WERI-Rb-1 (cell line): ENCODE measurements around the gene CCDC33.
A peak's percentile ranks its signal among the peaks of the same experiment; 100 is the strongest.

ENCODE experiments used
- DNase-seq: peaks from one replicate; pipeline ENCODE4 v3.0.0-alpha.2; 2020
- H3K27ac ChIP-seq: fragments of 250-450 bp; sonication (Bioruptor Pico); 2 replicates; pipeline ENCODE4 v1.5.1; 2020; ENCODE audit warnings: mild to moderate bottlenecking, moderate library complexity
- H3K27me3 ChIP-seq: fragments of 250-450 bp; sonication (Bioruptor Pico); 2 replicates; pipeline ENCODE4 v1.5.1; 2021; ENCODE audit warnings: mild to moderate bottlenecking, low read depth, moderate library complexity; ENCODE audit not compliant: insufficient read depth, severe bottlenecking
- H3K36me3 ChIP-seq: fragments of 250-450 bp; sonication (Bioruptor Pico); 2 replicates; pipeline ENCODE4 v1.5.1; 2020; ENCODE audit warnings: mild to moderate bottlenecking, moderate library complexity
- H3K4me3 ChIP-seq: 2 replicates; pipeline ENCODE4 v1.5.1; 2011; ENCODE audit warnings: low read depth, mild to moderate bottlenecking, control low read depth, low read length
- H3K9me3 ChIP-seq: fragments of 250-450 bp; sonication (Bioruptor Pico); 2 replicates; pipeline ENCODE4 v1.5.1; 2021; ENCODE audit warnings: mild to moderate bottlenecking, moderate library complexity; ENCODE audit not compliant: severe bottlenecking
- CTCF ChIP-seq: IDR thresholded peaks from 2 replicates; pipeline ENCODE4 v1.5.1; 2011; ENCODE audit warnings: low read depth, mild to moderate bottlenecking, control low read depth, inconsistent platforms, low read length

CCDC33 gene

DNA sequence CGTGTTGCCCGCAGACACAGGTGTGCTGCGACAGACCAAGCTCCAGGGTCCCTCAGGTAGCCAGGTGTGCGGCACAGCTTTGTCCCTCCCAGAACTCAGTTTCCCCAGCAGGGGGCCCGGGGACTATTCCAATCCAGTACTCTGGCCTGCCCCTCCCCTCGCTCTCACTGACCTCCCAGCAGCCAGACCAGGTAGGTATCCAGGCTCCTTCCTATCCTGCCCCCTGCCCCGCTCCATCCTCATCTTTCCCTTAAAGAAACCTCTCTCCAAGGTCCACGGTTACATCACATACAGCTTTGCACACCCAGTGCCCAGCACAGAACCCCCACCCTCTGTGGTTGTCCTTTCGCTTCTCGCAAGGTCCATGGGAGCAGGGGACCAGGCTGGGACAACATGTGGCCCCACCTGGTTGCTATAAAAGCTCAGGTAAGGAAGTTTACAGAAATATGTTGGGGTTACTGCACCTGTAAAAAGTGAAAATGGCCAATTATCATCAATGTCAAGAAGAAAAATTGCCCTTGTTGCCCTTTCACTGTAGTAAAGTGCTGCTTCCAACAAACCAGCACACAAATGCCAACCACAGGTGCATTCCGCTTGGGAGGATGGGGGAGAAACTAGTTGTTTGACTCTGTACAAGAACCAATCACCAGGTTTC lies 138.6 kb downstream of the CCDC33 start:
- H3K9me3 ChIP-seq: no peaks in the 10 kb centered on the region
- no peak overlapping the region for H3K27ac ChIP-seq
- no peaks in the 10 kb centered on the region for H3K27me3 ChIP-seq
- no peak for DNase-seq
- peak overlapping the region; percentile 80 for H3K4me3 ChIP-seq
- no peaks in the 10 kb centered on the region for H3K36me3 ChIP-seq
- peak; percentile 44 for TF ChIP-seq CTCF

- DNase-seq: peak; percentile 86
- no peaks in the 10 kb centered on the region for H3K27me3 ChIP-seq
- peak; percentile 81 for TF ChIP-seq CTCF
- H3K9me3 ChIP-seq: no peaks in the 10 kb centered on the region
- no peak overlapping the region; the same call in 1 of the 2 replicates for H3K4me3 ChIP-seq
- H3K27ac ChIP-seq: no peak overlapping the region
- H3K36me3 ChIP-seq: no peaks in the 10 kb centered on the region
These were observed 139.2 kb downstream of the CCDC33 start for GRCh38 chr15:74375303-74375693.

DNA sequence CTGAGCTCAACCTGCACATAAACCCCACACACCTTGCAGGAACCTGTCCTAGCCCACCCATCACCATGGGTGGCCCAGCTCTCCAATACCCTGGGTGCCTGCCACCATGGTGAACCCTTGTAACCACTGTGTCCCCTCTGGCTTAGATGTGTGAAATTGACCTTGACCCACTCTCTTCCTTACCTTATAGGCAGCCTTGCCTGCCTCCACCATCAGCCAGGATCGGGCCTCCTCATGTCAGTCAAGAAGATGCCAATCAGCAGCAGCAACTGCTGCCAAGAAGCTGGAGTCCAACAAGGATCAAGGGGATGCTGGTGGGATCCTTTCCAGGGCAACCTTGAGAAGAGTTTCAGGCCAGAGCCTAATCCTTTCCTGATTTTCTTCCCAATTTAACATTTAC lies 140.1 kb downstream of the CCDC33 start:
- no peak for TF ChIP-seq CTCF
- Histone ChIP-seq H3K4me3 (no peak overlapping the region), H3K27me3 (no peaks in the 10 kb centered on the region), H3K27ac (no peak overlapping the region), H3K9me3 (no peaks in the 10 kb centered on the region), H3K36me3 (no peaks in the 10 kb centered on the region)
- DNase-seq: no peak

GRCh38 chr15:74376825-74377581 lies 140.9 kb downstream of the CCDC33 start:
- Histone ChIP-seq H3K9me3 (no peaks in the 10 kb centered on the region), H3K27ac (no peak overlapping the region), H3K27me3 (no peaks in the 10 kb centered on the region)

DNA sequence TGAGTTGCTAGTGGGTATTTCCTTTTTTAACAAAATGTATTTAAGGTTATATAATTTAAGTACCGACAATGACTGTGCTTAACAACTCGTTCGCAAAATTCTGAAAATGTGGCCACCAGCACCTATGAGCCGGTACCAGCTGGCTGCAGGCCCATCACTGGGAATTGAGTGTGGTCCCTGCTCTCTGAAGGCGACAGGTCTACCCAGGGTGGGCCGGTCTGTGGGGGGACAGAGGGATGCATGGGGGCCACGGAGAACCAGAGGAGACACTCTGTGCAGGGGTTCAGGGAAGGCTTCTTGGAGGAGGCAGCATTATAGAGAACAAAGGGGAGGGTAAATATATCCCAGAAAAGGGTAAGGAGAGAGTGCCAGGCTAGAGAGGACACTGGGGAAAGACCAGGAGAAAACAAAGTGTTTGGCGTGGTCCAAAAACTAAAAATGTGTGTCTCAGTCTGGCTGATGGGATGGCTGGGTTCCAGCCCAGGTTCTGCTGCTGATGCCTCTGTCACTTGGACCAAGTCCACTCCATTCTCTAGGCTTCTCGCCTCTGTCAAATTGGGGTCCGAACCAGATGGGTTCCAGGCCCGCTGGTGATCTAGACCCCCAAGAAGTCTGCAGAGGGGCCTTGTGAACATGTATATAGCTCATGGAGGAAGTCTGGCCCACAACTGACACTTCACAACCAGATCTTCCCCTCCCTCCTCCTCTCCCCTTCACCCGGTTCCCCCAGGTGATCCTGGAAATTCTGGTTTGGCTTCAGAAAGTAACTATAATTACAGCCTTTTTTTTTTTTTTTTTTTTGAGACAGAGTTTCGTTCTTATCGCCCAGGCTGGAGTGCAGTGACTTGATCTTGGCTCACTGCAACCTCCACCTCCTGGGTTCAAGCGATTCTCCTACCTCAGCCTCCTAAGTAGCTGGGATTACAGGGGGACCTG lies 142.0 kb downstream of the CCDC33 start:
- H3K27me3 ChIP-seq: no peaks in the 10 kb centered on the region
- H3K36me3 ChIP-seq: no peaks in the 10 kb centered on the region
- no peak overlapping the region for H3K27ac ChIP-seq
- TF ChIP-seq CTCF: no peak
- no peak overlapping the region for H3K4me3 ChIP-seq
- no peaks in the 10 kb centered on the region for H3K9me3 ChIP-seq
- no peak for DNase-seq

More at GRCh38 chr15:74376825-74377581, 140.9 kb downstream of the CCDC33 start:
- no peaks in the 10 kb centered on the region for H3K36me3 ChIP-seq
- no peak for TF ChIP-seq CTCF
- no peak overlapping the region for H3K4me3 ChIP-seq
- DNase-seq: no peak
